COLO668 (cell line): ENCODE results near the gene TMEM123.

Experiments used
- DNase-seq: peaks from one replicate; lab custom pipeline; 2025; ENCODE audit not compliant: unreplicated experiment; lab: John Stamatoyannopoulos, UW

Gene TMEM123

DNA sequence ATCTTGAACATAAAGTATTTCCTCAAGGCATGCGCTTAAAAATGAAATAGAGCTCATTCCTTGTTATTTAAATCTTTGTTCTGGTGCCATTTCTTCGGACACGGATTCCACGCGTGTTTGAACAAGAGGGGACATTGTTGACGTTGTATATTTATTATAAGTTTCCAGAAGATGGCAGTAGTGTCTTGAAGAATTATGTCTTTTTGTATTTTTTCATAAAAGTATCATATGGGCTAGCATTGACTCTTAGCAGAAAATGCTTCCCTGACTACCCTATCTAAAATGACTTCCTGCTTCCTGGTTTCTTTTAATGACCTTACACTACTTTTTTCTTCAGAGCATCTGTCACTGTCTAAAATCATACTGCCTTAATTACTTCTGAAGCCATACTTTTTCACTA, 85.2 kb downstream of the TMEM123 start:
- DNase-seq: no peak

DNA sequence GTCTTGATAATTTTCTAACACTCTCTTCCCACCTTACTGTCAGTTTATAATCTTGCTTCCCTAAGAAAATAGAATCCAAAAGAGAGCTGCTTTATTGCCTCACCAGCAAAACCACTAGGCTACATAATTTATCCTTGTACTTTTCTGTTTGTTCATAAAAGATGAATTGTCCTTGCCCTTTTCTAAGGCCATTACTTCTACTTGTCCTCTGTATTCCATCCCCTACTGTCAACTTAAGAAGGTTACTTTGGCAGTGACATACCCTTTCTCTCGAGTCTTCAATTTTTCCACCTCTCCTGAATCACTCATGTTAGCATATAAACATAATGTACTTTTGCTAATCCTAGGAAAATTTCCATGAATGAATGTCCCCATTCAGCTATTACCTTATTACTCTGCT, 87.6 kb downstream of the TMEM123 start:
- DNase-seq: no peak

DNA sequence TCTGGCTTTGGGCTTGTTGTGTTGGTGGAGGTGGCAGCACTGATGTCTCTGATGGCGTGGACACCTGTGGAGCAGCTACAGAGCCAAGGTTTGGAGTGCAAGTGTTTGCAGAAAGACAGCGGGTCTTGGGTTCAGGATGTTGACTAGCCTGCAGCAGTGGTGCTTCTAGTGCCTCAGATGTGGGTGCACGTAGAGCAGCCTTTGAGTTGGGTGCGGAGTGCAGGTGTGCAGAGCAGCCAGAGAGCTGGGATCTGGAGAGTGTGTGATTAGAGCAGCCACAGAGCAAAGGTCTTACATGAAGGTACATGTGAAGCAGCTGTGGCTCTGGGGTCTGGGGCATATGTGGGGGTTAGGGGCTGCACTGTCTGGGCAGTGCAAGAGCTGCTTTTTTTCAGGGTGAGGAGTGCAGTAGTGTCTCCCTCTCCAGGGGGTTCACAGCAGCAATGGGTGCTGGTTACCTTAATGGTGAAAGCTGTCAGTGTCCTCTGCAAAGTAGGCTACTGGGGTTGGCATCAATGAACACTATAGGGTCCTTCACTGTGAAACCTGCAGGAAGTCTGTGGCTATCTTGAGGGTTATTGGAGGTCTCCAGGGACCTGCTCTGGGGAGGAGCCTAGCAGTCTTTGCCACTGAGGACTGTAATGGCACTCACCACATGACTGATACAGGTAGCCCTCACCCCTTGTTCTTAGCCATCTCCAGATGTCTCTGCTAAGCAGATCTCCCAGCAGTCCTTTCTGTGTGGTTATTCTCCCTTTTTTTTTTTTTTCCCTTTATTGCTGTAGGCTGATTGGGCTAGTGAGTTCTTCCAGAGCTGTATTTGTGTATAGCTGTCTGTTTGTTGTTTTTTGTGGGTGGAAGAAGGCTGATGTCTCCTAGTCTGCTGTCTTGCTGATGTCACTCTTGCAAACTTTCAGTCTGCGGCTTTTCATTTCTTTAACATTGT, 91.2 kb downstream of the TMEM123 start:
- DNase-seq: no peak

DNA sequence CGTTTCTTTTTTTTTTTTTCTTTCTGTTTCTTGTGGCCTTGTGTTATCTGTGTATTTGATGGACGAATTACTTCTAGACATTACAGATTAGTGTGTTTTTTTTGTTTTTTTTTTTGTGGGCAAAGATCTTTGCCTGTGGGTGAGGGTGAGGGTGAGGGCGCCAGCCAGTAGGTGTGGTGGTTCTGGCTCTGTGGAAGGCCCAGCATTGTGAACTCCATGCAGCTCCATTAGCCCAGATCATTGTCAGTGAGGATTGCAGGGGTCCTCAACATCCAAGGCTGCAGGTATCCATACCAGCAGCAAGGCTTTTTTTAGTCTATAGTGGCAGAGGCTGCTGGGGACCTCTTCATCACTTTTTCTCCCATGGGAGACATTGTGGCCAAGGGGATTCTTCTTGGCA, 91.9 kb downstream of the TMEM123 start:
- no peak for DNase-seq

DNA sequence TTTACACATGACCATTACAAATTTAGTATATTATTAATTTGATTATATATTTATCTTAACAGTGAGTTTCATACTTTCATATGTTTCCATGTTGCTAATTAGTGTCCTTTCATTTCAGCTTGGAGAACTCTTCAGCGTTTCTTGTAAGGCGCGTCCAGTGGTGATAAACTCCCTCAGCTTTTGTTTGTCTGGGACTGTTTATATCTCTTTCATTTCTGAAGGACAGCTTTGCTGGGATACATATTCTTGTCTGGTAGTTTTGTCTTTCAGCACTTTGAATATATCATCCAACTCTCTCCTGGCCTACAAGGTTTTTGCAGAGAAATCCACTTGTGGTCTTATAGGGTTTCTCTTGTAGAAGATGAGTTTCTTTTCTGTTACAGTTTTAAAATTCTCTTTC, 93.2 kb downstream of the TMEM123 start:
- DNase-seq: no peak

DNA sequence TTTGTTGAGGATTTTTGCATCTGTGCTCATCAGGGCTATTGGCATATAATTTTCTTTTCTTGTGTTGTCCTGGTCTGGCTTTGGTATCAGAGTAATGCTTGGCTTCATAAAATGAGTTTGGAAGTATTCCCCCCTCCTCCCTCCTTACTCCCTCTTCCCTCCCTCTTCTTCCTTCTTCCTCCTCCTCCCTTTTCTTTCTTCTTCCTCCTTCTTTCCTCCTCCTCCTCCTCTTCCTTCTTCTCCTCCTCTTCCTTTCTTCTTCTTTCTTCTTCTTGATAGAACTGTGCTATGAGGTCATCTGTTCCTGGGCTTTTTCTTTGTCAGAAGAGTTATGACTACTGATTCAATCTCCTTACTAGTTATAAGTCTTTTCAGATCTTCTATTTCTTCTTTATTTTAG, 95.4 kb downstream of the TMEM123 start:
- DNase-seq: no peak

DNA sequence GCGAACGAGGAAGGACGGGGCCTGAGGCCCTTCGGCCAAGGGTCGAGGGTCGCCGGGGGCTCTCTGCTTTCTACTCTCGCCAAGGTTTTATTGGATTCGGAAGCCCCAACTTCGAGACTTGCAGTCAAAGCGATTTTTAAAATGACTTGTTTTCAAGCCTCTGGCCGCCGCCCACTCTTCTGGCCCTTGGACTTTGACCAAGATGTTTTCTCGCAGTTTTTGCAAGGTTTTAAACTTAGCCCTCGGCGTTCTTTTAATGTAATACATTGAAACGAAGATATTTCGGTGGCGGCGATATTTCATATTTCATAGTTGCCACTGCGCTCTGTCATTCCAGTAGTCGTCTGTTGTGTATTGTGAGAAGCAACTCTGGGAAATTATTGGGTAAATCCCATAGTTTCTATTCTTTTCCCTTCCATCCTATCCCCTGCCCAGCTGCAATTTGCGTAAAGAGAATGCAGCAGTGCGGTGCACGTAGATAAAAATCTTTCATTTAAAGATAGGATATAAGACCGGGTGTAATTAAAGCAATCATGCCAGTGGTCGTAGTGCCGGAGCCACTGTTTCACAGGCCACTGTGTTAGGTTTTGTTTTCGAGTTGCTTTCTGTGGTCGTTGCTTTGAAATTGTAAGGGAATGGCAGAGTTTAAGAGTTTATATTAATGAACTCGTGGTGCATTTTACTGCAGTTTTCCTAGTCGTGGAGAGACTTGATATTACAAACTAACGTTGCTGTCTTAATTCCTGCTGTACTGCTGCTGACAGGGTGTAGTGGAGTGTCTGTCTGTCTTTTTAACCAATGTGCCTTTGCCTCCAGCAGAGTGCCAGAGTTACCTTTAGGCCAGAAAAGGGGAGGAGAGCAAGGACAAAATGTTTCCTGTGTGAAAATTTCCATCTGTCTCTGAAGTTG, 104.8 kb downstream of the TMEM123 start:
- peak; percentile 15 for DNase-seq

DNA sequence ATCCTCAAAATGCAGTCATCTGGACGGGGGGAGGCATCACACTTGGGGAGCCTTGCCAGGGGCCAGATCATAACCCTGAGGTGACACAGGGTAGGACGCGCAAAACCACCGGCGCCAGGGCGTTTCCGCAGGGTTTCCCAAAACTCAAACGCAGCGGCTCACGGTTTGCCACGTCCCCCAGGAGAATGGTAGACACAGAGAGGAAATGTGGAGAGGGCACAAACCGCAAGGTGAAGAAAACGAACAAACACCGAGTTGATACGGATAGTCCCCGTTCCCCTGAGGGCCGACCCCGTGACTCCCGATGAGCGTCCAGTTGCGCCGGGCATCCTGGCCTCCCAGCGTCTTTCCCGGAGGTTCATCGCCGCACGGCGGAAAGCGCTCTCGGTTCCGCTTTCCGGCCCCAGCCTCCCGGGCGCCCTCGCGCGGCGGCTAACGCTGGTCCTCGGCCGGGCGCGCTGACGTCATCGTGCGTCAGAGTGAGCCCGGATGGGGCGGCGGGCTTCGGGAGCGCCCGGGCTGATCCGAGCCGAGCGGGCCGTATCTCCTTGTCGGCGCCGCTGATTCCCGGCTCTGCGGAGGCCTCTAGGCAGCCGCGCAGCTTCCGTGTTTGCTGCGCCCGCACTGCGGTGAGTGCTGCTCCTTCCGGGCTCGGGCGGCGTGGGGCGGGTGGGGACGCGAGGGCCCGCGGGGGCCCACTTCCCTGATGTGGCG, 105.7 kb downstream of the TMEM123 start, which contains the start of gene BIRC2:
Gene BIRC2, plus strand, starts transcription at position 467 of the 714 bp plus-strand sequence. CDS start 2,641 bp downstream, outside the sequence.
- peak; percentile 98 for DNase-seq

DNA sequence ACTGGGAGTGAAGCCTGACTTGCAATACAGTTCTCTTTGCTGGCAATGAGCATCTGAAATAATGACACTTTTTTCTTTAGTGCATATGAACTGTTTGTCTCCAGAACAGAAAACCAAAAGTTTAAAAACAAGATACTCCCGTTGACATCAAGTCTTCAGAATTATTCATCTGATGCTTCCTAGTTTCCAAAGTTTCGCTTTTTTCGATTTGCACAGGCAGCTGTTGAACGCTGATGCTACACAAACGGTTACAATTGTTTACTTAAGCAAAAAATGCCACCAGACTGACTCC, 106.2 kb downstream of the TMEM123 start:
- DNase-seq: no peak
